GM21515 (cell line): Measurements from ENCODE around the gene PIGV.

Experiments
- ATAC-seq: cut with Tn5 transposase; IDR thresholded peaks from one replicate; pipeline ENCODE4 v1.9.1; 2021; ENCODE audit not compliant: unreplicated experiment

Gene PIGV

GRCh38 chr1:26787706-26788514, at the start of gene PIGV:
Gene PIGV, plus strand, starts transcription at chr1:26787950. Its CDS starts 2,866 bp downstream, at chr1:26790816.
- ATAC-seq: peak; percentile 55

- no peak for ATAC-seq
Measured at GRCh38 chr1:26739329-26739914, 48.3 kb upstream of the PIGV start.

DNA sequence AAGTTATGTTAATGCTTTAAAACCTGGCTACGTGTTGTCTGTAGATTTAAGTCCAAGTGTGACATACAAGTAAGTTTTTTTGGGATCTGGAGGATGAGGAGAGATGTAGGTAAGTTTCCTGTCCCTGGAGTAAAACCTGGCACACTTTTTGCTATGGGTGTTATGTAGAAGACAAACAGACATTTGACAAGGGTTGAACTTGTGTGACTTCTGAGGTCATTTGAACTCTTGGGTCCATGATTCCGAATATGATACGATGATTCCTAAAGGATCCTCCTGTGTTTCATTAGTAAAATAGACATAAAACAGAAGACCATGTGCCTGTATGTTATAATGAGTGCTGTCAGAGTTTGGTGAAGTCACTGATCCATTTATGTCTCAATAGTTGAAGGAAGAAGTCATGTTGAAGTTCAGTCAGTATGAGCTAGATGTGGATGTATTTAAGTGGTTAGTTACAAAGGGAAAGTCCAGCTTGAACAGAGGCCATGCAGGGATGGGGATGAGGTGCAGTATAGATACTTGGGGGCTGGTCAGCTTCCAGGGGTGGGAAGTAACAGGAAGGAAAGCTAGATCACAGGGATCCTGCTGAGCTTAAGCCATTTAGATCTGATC, 47.6 kb upstream of the PIGV start:
- no peak for ATAC-seq

DNA sequence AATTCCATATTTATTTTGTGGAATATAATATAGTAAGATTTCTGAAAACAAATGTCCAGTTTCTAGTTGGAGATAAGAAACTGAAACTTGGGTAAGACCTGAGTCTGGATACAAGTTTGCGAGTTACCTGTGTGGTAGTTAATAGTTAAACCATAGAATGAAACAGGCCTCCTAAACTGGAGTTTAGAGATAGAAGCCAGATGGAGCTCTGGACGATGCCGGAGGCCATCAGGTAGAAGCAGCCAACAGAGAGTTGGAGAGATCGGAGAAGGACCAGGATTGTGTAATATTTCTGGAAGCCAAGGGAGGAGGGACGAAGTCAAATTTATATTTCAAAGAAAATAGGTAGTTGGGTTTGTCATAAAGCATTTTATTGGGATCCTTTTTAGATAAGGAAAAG, 46.8 kb upstream of the PIGV start:
- no peak for ATAC-seq

- no peak for ATAC-seq
Measured at GRCh38 chr1:26743426-26744059, 44.2 kb upstream of the PIGV start.

GRCh38 chr1:26744075-26744959, 43.4 kb upstream of the PIGV start:
- peak; percentile 94 for ATAC-seq

DNA sequence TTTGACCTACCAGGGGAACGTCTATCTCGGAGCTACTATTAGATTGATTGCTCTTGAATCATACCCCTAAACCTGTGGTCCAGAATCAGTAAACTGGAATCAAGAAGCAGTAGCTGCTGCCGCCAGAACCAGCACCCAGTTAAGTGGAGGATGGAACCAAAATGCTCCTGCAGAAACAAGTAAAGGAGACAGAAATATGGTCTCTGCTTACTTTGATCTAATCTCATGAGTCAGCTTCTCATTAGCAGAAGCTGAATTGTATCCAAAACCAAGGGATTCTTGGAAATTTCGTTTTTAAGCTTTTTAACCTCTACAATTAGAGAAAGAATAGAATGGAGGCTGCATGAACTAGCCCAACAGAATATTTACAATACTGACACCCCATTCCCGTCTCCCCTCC, 42.6 kb upstream of the PIGV start:
- no peak for ATAC-seq

GRCh38 chr1:26747048-26747447, 40.7 kb upstream of the PIGV start:
- ATAC-seq: no peak

GRCh38 chr1:26748351-26748750, 39.4 kb upstream of the PIGV start:
- ATAC-seq: no peak

GRCh38 chr1:26749458-26749857, 38.3 kb upstream of the PIGV start:
- ATAC-seq: no peak

DNA sequence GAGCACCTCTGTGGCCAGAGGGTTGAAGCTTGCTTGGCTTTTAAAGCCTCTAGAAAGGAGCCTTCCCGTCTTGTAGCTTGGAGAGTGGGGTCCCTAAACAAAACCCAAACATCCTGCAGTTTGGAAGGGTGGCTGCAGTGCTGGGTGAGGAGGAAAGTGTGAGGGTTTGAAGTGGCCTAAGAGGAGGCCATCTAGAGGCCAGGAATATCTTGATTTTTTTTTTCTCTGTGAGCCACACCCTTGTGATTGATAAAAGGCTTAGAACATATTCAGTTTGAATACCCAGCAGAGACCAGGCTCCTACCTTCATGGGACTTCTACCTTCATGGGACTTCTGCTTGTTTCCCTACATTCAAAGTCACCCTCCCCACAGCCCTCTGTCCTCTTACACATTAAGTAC, 37.3 kb upstream of the PIGV start:
- no peak for ATAC-seq

DNA sequence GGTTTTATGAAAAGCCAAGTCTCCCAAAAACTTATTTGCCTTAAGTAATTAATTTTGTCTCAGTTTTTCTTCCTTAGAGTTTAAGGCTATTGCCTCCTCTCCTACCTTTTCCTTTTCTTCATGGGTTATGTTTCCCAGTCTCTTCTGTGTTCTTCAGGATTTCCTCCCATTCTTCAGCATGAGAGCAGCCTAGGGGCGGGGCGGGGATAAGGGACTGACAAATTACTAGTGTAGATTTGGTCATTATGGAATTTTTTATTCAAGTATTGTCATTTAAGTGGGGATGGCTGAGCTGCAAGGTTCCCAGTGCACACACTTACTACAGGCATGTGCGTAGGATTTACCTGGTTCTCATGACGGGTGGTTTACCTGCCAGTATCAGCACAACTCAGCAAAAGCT, 35.2 kb upstream of the PIGV start:
- no peak for ATAC-seq

DNA sequence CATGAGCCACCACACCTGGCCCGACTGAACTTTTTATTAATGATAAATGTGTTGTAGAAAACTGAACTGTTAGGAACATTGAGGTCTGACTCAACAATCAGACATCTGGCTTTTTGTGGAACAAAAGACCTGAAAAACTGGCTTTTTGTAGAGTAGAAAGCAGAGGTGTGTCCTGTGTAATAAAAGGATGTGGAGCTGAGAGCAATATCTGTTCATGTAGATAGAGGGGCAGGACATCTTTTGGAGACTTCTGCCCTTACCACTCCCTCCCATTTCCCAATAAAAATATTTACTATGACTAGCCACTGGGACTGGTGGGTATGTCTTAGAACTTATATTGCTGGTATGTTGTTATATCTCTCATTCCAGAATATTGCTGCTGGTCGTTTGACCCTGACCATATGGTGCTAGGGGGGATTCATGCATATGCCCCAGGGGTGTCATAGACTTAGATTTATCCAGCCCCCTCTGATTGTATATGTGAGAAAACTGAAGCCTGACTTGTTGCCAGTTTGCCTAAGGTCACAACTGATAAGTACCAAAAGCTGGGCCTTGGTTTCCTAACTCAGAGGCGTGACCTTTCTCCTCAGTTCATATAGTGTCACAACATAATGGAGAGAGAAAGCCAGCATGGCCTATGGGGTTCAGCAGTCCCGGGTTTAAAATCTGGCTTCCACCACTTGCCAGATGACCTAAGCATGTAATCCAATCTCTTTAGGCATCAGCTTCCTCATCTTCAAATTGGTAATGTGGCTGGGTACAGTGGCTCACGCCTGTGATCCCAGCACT, 33.5 kb upstream of the PIGV start:
- no peak for ATAC-seq

- no peak for ATAC-seq
Measured at GRCh38 chr1:26758358-26758757, 29.4 kb upstream of the PIGV start.

DNA sequence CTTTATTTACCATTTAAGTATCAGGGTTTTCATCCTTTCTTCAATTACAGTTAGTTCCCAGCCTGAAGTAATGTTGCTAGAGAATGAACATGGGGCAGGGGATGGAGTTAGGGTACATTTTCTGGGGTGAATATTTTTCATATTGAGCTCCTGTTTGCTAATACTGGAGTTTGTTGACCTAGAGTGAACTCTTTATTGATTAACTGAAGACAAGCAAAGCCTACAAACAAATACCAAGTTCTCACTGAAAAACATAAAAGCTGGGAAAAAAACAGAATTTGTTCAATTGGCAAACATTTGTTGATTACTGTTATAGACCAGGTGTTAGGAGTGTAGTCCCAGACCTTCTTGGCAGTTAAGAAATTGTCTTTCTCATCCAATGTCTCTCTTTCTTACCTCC, 28.2 kb upstream of the PIGV start:
- ATAC-seq: no peak

GRCh38 chr1:26761217-26761616, 26.5 kb upstream of the PIGV start:
- ATAC-seq: no peak

DNA sequence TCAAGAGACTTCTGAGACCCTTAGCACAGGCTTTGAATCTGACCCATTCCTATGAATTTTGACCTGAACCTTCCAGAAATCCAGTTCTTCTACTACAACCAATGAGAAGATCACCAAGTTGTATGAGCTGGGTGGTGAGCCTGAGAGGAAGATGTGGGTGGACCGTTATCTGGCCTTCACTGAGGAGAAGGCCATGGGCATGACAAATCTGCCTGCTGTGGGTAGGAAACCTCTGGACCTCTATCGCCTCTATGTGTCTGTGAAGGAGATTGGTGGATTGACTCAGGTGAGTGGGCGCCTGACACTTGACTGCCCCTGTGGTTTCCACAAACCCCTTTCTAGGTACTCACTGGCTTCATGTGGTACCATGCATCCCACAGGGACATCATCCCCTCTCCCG, 20.0 kb upstream of the PIGV start:
- ATAC-seq: no peak

GRCh38 chr1:26768755-26769154, 19.0 kb upstream of the PIGV start:
- no peak for ATAC-seq

DNA sequence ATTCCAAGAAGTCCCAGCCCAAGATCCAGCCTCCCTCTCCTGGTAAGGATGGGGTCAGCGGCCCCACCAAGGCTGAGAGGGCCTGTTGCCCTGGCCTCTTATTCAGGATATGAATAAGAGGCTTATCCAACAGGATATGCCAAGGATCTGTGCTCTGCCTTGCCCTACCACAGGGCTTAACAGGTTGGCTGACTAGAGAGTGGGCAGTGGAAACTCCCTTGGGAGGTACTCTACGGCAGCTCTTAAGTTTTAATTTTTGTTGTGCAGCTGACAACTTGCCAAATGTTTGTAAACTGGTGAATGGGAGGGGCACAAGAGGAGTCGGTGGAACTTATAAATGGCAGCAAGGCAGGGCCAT, 16.5 kb upstream of the PIGV start:
- ATAC-seq: no peak

GRCh38 chr1:26771643-26772321, 16.0 kb upstream of the PIGV start:
- ATAC-seq: no peak
